IPS-15b (cell line): ENCODE data around the gene ABHD17C.

ENCODE experiments used
- H3K27me3 ChIP-seq: one replicate; pipeline ENCODE4 v1.6.1; 2013; ENCODE audit warnings: low read length; ENCODE audit not compliant: control insufficient read depth, insufficient read depth
- H3K36me3 ChIP-seq: one replicate; pipeline ENCODE4 v1.6.1; 2013; ENCODE audit warnings: low read length; ENCODE audit not compliant: control insufficient read depth, insufficient read depth
- H3K4me1 ChIP-seq: one replicate; pipeline ENCODE4 v1.6.1; 2013; ENCODE audit warnings: mild to moderate bottlenecking, low read length; ENCODE audit not compliant: control insufficient read depth, insufficient read depth
- H3K4me3 ChIP-seq: one replicate; pipeline ENCODE4 v1.5.1; 2013; ENCODE audit warnings: low read depth, low read length
- H3K9ac ChIP-seq: one replicate; pipeline ENCODE4 v1.6.1; 2013; ENCODE audit warnings: low read depth, mild to moderate bottlenecking, low read length
- H3K9me3 ChIP-seq: one replicate; pipeline ENCODE4 v1.6.1; 2013; ENCODE audit warnings: mild to moderate bottlenecking, low read length; ENCODE audit not compliant: control insufficient read depth, insufficient read depth

Gene ABHD17C

GRCh38 chr15:80693682-80694610 lies 1.2 kb upstream of the ABHD17C start:
- peak overlapping the region; percentile 45 for H3K4me3 ChIP-seq
- H3K9me3 ChIP-seq: no peaks in the 10 kb centered on the region
- peaks cover 2% of the 10 kb centered on the region for H3K4me1 ChIP-seq
- peaks cover 2% of the 10 kb centered on the region for H3K36me3 ChIP-seq
- H3K9ac ChIP-seq: no peak overlapping the region
- H3K27me3 ChIP-seq: peaks cover 21% of the 10 kb centered on the region

- Histone ChIP-seq H3K9me3 (no peaks in the 10 kb centered on the region), H3K4me3 (peak overlapping the region; percentile 45), H3K4me1 (peaks cover 2% of the 10 kb centered on the region), H3K36me3 (peaks cover 3% of the 10 kb centered on the region), H3K9ac (peak overlapping the region; percentile 19), H3K27me3 (peaks cover 21% of the 10 kb centered on the region)
Measured at GRCh38 chr15:80694611-80695098, 455 bp upstream of the ABHD17C start.

- Histone ChIP-seq H3K4me3 (peak overlapping the region; percentile 75), H3K27me3 (peaks cover 21% of the 10 kb centered on the region), H3K9me3 (no peaks in the 10 kb centered on the region), H3K4me1 (peaks cover 2% of the 10 kb centered on the region), H3K36me3 (peaks cover 3% of the 10 kb centered on the region), H3K9ac (no peak overlapping the region)
Measured at GRCh38 chr15:80695911-80696661, 976 bp downstream of the ABHD17C start.

GRCh38 chr15:80697075-80697685 lies 2.1 kb downstream of the ABHD17C start:
- H3K9ac ChIP-seq: no peak overlapping the region
- peak overlapping the region; percentile 75 for H3K4me3 ChIP-seq
- peaks cover 2% of the 10 kb centered on the region for H3K4me1 ChIP-seq
- H3K36me3 ChIP-seq: peaks cover 3% of the 10 kb centered on the region
- peaks cover 21% of the 10 kb centered on the region for H3K27me3 ChIP-seq
- no peaks in the 10 kb centered on the region for H3K9me3 ChIP-seq

- Histone ChIP-seq H3K4me3 (no peak overlapping the region), H3K27me3 (peaks cover 21% of the 10 kb centered on the region), H3K36me3 (peaks cover 3% of the 10 kb centered on the region)
Measured at GRCh38 chr15:80698676-80699075, 3.6 kb downstream of the ABHD17C start.

GRCh38 chr15:80699981-80700380 lies 4.9 kb downstream of the ABHD17C start:
- H3K9ac ChIP-seq: no peak overlapping the region
- no peaks in the 10 kb centered on the region for H3K9me3 ChIP-seq
- peaks cover 3% of the 10 kb centered on the region for H3K36me3 ChIP-seq
- H3K27me3 ChIP-seq: peaks cover 14% of the 10 kb centered on the region
- H3K4me1 ChIP-seq: no peaks in the 10 kb centered on the region
- no peak overlapping the region for H3K4me3 ChIP-seq

More at GRCh38 chr15:80698676-80699075, 3.6 kb downstream of the ABHD17C start:
- peaks cover 2% of the 10 kb centered on the region for H3K4me1 ChIP-seq
- no peak overlapping the region for H3K9ac ChIP-seq
- H3K9me3 ChIP-seq: no peaks in the 10 kb centered on the region

- Histone ChIP-seq H3K27me3 (peaks cover 7% of the 10 kb centered on the region), H3K4me3 (no peak overlapping the region), H3K4me1 (peaks cover 10% of the 10 kb centered on the region), H3K36me3 (peaks cover 3% of the 10 kb centered on the region), H3K9ac (no peak overlapping the region), H3K9me3 (no peaks in the 10 kb centered on the region)
Measured at GRCh38 chr15:80701676-80702311, 6.7 kb downstream of the ABHD17C start.

- peaks cover 3% of the 10 kb centered on the region for H3K36me3 ChIP-seq
- H3K9me3 ChIP-seq: no peaks in the 10 kb centered on the region
- H3K4me1 ChIP-seq: peaks cover 12% of the 10 kb centered on the region
- H3K4me3 ChIP-seq: no peak overlapping the region
- H3K27me3 ChIP-seq: no peaks in the 10 kb centered on the region
- H3K9ac ChIP-seq: no peak overlapping the region
Measured at GRCh38 chr15:80703081-80703480, 8.0 kb downstream of the ABHD17C start.

- H3K4me3 ChIP-seq: no peak overlapping the region
- no peaks in the 10 kb centered on the region for H3K9me3 ChIP-seq
- H3K36me3 ChIP-seq: peaks cover 1% of the 10 kb centered on the region
- H3K9ac ChIP-seq: no peak overlapping the region
- H3K4me1 ChIP-seq: peaks cover 12% of the 10 kb centered on the region
- H3K27me3 ChIP-seq: no peaks in the 10 kb centered on the region
Measured at GRCh38 chr15:80703965-80704364, 8.9 kb downstream of the ABHD17C start.

- H3K9ac ChIP-seq: no peak overlapping the region
- no peaks in the 10 kb centered on the region for H3K27me3 ChIP-seq
- no peaks in the 10 kb centered on the region for H3K9me3 ChIP-seq
- H3K4me1 ChIP-seq: peaks cover 12% of the 10 kb centered on the region
- H3K4me3 ChIP-seq: no peak overlapping the region
- H3K36me3 ChIP-seq: no peaks in the 10 kb centered on the region
Measured at GRCh38 chr15:80706161-80706560, 11.1 kb downstream of the ABHD17C start.

- H3K9me3 ChIP-seq: no peaks in the 10 kb centered on the region
- H3K9ac ChIP-seq: no peak overlapping the region
- H3K4me1 ChIP-seq: peaks cover 12% of the 10 kb centered on the region
- H3K4me3 ChIP-seq: no peak overlapping the region
- H3K27me3 ChIP-seq: no peaks in the 10 kb centered on the region
- H3K36me3 ChIP-seq: no peaks in the 10 kb centered on the region
Measured at GRCh38 chr15:80709542-80709941, 14.4 kb downstream of the ABHD17C start.
